Activated T-helper 17 cell treated with anti-CD3 and anti-CD28 coated beads, Interleukin-2, amount 50 U/mL, for 72 hours (primary cell): ENCODE data around the gene FIGNL2. TPM values are rescaled to one million over a fixed set of nuclear protein-coding genes. Genes with fewer than 3 reads are reported as not detected.
"Not testable (repeated sequence)": the region's sequence is repeated elsewhere in the genome, so short reads cannot be mapped to it uniquely, and the experiment has no call there.

Source experiments
- ATAC-seq: fragments of 150-1000 bp; cut with Tn5 transposase; replicated peaks from 2 replicates; pipeline ENCODE4 v1.10.0; 2021; ENCODE audit warnings: mild to moderate bottlenecking, moderate library complexity
- H3K27ac Mint-ChIP-seq: one replicate; pipeline ENCODE4 v1.8.0; 2022; ENCODE audit warnings: mixed read lengths
- H3K27me3 Mint-ChIP-seq: one replicate; pipeline ENCODE4 v1.8.0; 2022; ENCODE audit warnings: mixed read lengths
- H3K36me3 Mint-ChIP-seq: one replicate; pipeline ENCODE4 v1.8.0; 2022; ENCODE audit warnings: low read depth, mild to moderate bottlenecking, mixed read lengths
- H3K4me1 Mint-ChIP-seq: one replicate; pipeline ENCODE4 v1.8.0; 2022; ENCODE audit warnings: mixed read lengths
- H3K4me3 Mint-ChIP-seq: one replicate; pipeline ENCODE4 v1.8.0; 2022; ENCODE audit warnings: mild to moderate bottlenecking, mixed read lengths
- H3K9me3 Mint-ChIP-seq: one replicate; pipeline ENCODE4 v1.8.0; 2022; ENCODE audit warnings: mixed read lengths
- total RNA-seq, 2 donors: library from RNA; stranded (reverse); gene quantifications; one replicate each; pipeline ENCODE4 v1.2.3, GENCODE V29; 2022

FIGNL2 gene
- total RNA-seq, 2 donors from 2014 or later, result 0.50 to 0.53 TPM

GRCh38 chr12:51839310-51839947 lies 9.1 kb downstream of the FIGNL2 start:
- peaks cover 27% of the 10 kb centered on the region for H3K27me3 Mint-ChIP-seq
- H3K9me3 Mint-ChIP-seq, result no peaks in the 10 kb centered on the region
- no peaks in the 10 kb centered on the region for H3K36me3 Mint-ChIP-seq
- H3K4me1 Mint-ChIP-seq, result peaks cover 3% of the 10 kb centered on the region
- H3K27ac Mint-ChIP-seq, result no peak overlapping the region
- no peak for ATAC-seq
- H3K4me3 Mint-ChIP-seq, result no peak overlapping the region

GRCh38 chr12:51838762-51839161 lies 9.8 kb downstream of the FIGNL2 start:
- Mint-ChIP-seq H3K4me1 (peaks cover 3% of the 10 kb centered on the region), H3K9me3 (no peaks in the 10 kb centered on the region), H3K4me3 (no peak overlapping the region), H3K36me3 (no peaks in the 10 kb centered on the region), H3K27ac (no peak overlapping the region), H3K27me3 (peaks cover 24% of the 10 kb centered on the region)
- no peak for ATAC-seq

GRCh38 chr12:51838036-51838435 lies 10.5 kb downstream of the FIGNL2 start:
- Mint-ChIP-seq H3K27me3 (peaks cover 27% of the 10 kb centered on the region), H3K9me3 (no peaks in the 10 kb centered on the region), H3K4me1 (peaks cover 6% of the 10 kb centered on the region), H3K4me3 (no peak overlapping the region), H3K36me3 (no peaks in the 10 kb centered on the region), H3K27ac (peak overlapping the region; percentile 72)
- ATAC-seq, result no peak

GRCh38 chr12:51837286-51837685 lies 11.2 kb downstream of the FIGNL2 start:
- H3K27me3 Mint-ChIP-seq, result peaks cover 33% of the 10 kb centered on the region
- H3K4me1 Mint-ChIP-seq, result peaks cover 14% of the 10 kb centered on the region
- H3K9me3 Mint-ChIP-seq, result no peaks in the 10 kb centered on the region
- no peak overlapping the region for H3K4me3 Mint-ChIP-seq
- H3K36me3 Mint-ChIP-seq, result no peaks in the 10 kb centered on the region
- peak overlapping the region; percentile 72 for H3K27ac Mint-ChIP-seq
- ATAC-seq, result no peak

- Mint-ChIP-seq H3K27me3 (peaks cover 32% of the 10 kb centered on the region), H3K4me1 (peaks cover 14% of the 10 kb centered on the region), H3K9me3 (no peaks in the 10 kb centered on the region), H3K4me3 (no peak overlapping the region), H3K36me3 (no peaks in the 10 kb centered on the region), H3K27ac (no peak overlapping the region)
- ATAC-seq, result no peak
Measured at GRCh38 chr12:51836827-51837173, 11.7 kb downstream of the FIGNL2 start.

- peaks cover 32% of the 10 kb centered on the region for H3K27me3 Mint-ChIP-seq
- no peak for ATAC-seq
Measured at GRCh38 chr12:51836041-51836826, 12.3 kb downstream of the FIGNL2 start.

GRCh38 chr12:51834411-51834810 lies 14.1 kb downstream of the FIGNL2 start:
- peaks cover 14% of the 10 kb centered on the region for H3K4me1 Mint-ChIP-seq
- no peaks in the 10 kb centered on the region for H3K9me3 Mint-ChIP-seq
- H3K36me3 Mint-ChIP-seq, result no peaks in the 10 kb centered on the region
- H3K27me3 Mint-ChIP-seq, result peaks cover 31% of the 10 kb centered on the region
- no peak for ATAC-seq
- H3K27ac Mint-ChIP-seq, result no peak overlapping the region
- H3K4me3 Mint-ChIP-seq, result no peak overlapping the region

More at GRCh38 chr12:51836041-51836826, 12.3 kb downstream of the FIGNL2 start:
- no peak overlapping the region for H3K4me3 Mint-ChIP-seq
- no peaks in the 10 kb centered on the region for H3K36me3 Mint-ChIP-seq
- no peaks in the 10 kb centered on the region for H3K9me3 Mint-ChIP-seq
- H3K27ac Mint-ChIP-seq, result no peak overlapping the region
- H3K4me1 Mint-ChIP-seq, result peaks cover 14% of the 10 kb centered on the region

GRCh38 chr12:51833448-51834227 lies 14.9 kb downstream of the FIGNL2 start:
- Mint-ChIP-seq H3K36me3 (no peaks in the 10 kb centered on the region), H3K4me3 (peak overlapping the region; percentile 1), H3K4me1 (peaks cover 14% of the 10 kb centered on the region), H3K27me3 (peaks cover 26% of the 10 kb centered on the region), H3K9me3 (no peaks in the 10 kb centered on the region), H3K27ac (no peak overlapping the region)
- ATAC-seq, result no peak

- Mint-ChIP-seq H3K36me3 (no peaks in the 10 kb centered on the region), H3K9me3 (no peaks in the 10 kb centered on the region), H3K4me1 (peaks cover 22% of the 10 kb centered on the region), H3K27me3 (peaks cover 22% of the 10 kb centered on the region), H3K27ac (no peak overlapping the region), H3K4me3 (peak overlapping the region; percentile 1)
- no peak for ATAC-seq
Measured at GRCh38 chr12:51832354-51833107, 16.0 kb downstream of the FIGNL2 start.

GRCh38 chr12:51831817-51832216 lies 16.7 kb downstream of the FIGNL2 start:
- not testable (repeated sequence) for H3K4me3 Mint-ChIP-seq, H3K9me3 Mint-ChIP-seq, H3K27ac Mint-ChIP-seq, H3K36me3 Mint-ChIP-seq, ATAC-seq
- Mint-ChIP-seq H3K4me1 (peaks cover 24% of the 10 kb centered on the region), H3K27me3 (peaks cover 20% of the 10 kb centered on the region)

GRCh38 chr12:51829641-51830040 lies 18.9 kb downstream of the FIGNL2 start:
- Mint-ChIP-seq H3K27me3 (peaks cover 20% of the 10 kb centered on the region), H3K27ac (peak overlapping the region; percentile 71)
- no peak for ATAC-seq

GRCh38 chr12:51829011-51829481 lies 19.5 kb downstream of the FIGNL2 start:
- H3K27me3 Mint-ChIP-seq, result peaks cover 20% of the 10 kb centered on the region
- H3K9me3 Mint-ChIP-seq, result no peaks in the 10 kb centered on the region
- H3K27ac Mint-ChIP-seq, result peak overlapping the region; percentile 89
- peaks cover 29% of the 10 kb centered on the region for H3K4me1 Mint-ChIP-seq
- no peak for ATAC-seq
- peak overlapping the region; percentile 67 for H3K4me3 Mint-ChIP-seq
- H3K36me3 Mint-ChIP-seq, result no peaks in the 10 kb centered on the region

More at GRCh38 chr12:51829641-51830040, 18.9 kb downstream of the FIGNL2 start:
- no peak overlapping the region for H3K4me3 Mint-ChIP-seq
- H3K4me1 Mint-ChIP-seq, result peaks cover 29% of the 10 kb centered on the region
- no peaks in the 10 kb centered on the region for H3K9me3 Mint-ChIP-seq
- no peaks in the 10 kb centered on the region for H3K36me3 Mint-ChIP-seq

GRCh38 chr12:51827925-51828818 lies 20.3 kb downstream of the FIGNL2 start:
- peak; percentile 98 for ATAC-seq
- H3K27me3 Mint-ChIP-seq, result peaks cover 14% of the 10 kb centered on the region
- no peaks in the 10 kb centered on the region for H3K36me3 Mint-ChIP-seq
- peak overlapping the region; percentile 67 for H3K4me3 Mint-ChIP-seq
- peak overlapping the region; percentile 89 for H3K27ac Mint-ChIP-seq
- peaks cover 33% of the 10 kb centered on the region for H3K4me1 Mint-ChIP-seq
- no peaks in the 10 kb centered on the region for H3K9me3 Mint-ChIP-seq
